ENCODE measurements around the gene TFDP2. TPM values are rescaled to one million over a fixed set of nuclear protein-coding genes. Genes with fewer than 3 reads are reported as not detected.

Gene TFDP2
- total and polyA plus RNA-seq, 2 donors (not counting 1 experiment from before 2014, with no cell fraction given), result 5.5 to 31.7 TPM

- Histone ChIP-seq H3K4me3 (ENCODE audit: control extremely low read depth in 1 of 5, extremely low read depth in 1 of 5, insufficient read depth in 1 of 5, low read depth in 2 of 5, low read length in 4 of 5) (no peak overlapping the region), H3K9ac (ENCODE audit: low read length) (no peak overlapping the region), H3K27ac (ENCODE audit: low read length in 2 of 2) (no peak overlapping the region), H4K20me1 (ENCODE audit: control insufficient read depth, insufficient read depth, low read length, poor library complexity, severe bottlenecking) (no peaks in the 10 kb centered on the region), H3K4me1 (ENCODE audit: control insufficient read depth in 2 of 2, insufficient read depth in 2 of 2, low read length in 2 of 2) (peaks cover 3% of the 10 kb centered on the region in 2 donors), H3K9me3 (ENCODE audit: control extremely low read depth in 1 of 3, control insufficient read depth in 2 of 3, insufficient read depth in 1 of 3, low read length in 2 of 3) (no peaks in the 10 kb centered on the region), H3K36me3 (replicated peaks in 1 of 2; ENCODE audit: control extremely low read depth in 1 of 2, control insufficient read depth in 1 of 2, extremely low read depth in 1 of 2, insufficient read depth in 2 of 2, low read length in 1 of 2) (no peaks in the 10 kb centered on the region), H3K4me2 (replicated peaks; ENCODE audit: low read depth, low read length, poor library complexity, severe bottlenecking) (no peak overlapping the region), H3K27me3 (replicated peaks in 1 of 4; ENCODE audit: control extremely low read depth in 1 of 4, control insufficient read depth in 3 of 4, insufficient read depth in 4 of 4, low read length in 3 of 4) (no peaks in the 10 kb centered on the region), H2AFZ (ENCODE audit: insufficient read depth, low read depth, low read length, poor library complexity, severe bottlenecking) (no peak overlapping the region), H3K79me2 (ENCODE audit: control insufficient read depth, insufficient read depth, low read length) (peaks cover 34% of the 10 kb centered on the region)
- ChIA-PET POLR2A (no interaction called here), CTCF (no interaction called here)
- Mint-ChIP-seq H3K4me1 (peaks cover 23% of the 10 kb centered on the region), H3K27me3 (no peaks in the 10 kb centered on the region), H3K4me3 (no peak overlapping the region), H3K27ac (no peak overlapping the region), H3K9me3 (ENCODE audit: insufficient read depth) (no peaks in the 10 kb centered on the region)
- intact Hi-C loops (cut with micrococcal nuclease), result loop anchor here (5.0 kb wide), 2 partner anchors 149 to 551 kb away; partner anchors contain the start of genes ATP1B3 and ATR
- no CpG with 5 or more reads among the region's 2 CpGs for WGBS (ENCODE audit: insufficient coverage)
- DNase-seq, result no peak
- TF ChIP-seq CTCF (IDR thresholded peaks at IDR 0.05) (no peak), EZH2 (IDR thresholded peaks at IDR 0.05; ENCODE audit: borderline replicate concordance, insufficient read depth, low read depth, low read length, poor library complexity, severe bottlenecking) (no peak)
- ATAC-seq (ENCODE audit: low read depth), result no peak
Observed at GRCh38 chr3:142026333-142026732, 123.0 kb downstream of the TFDP2 start.

GRCh38 chr3:142022381-142022780 is 127.0 kb downstream of the TFDP2 start:
- no peaks in the 10 kb centered on the region for H4K20me1 ChIP-seq (ENCODE audit: control insufficient read depth, insufficient read depth, low read length, poor library complexity, severe bottlenecking)
- H3K79me2 ChIP-seq (ENCODE audit: control insufficient read depth, insufficient read depth, low read length), result peaks cover 63% of the 10 kb centered on the region
- intact Hi-C loops (cut with micrococcal nuclease), result no loop called here
- WGBS (ENCODE audit: insufficient coverage), result no CpG with 5 or more reads among the region's 1 CpG
- no peak overlapping the region for H3K27ac ChIP-seq (ENCODE audit: low read length in 2 of 2)
- H3K4me2 ChIP-seq (replicated peaks; ENCODE audit: low read depth, low read length, poor library complexity, severe bottlenecking), result no peak overlapping the region
- H3K4me1 Mint-ChIP-seq, result peaks cover 18% of the 10 kb centered on the region
- no peak overlapping the region for H3K4me3 ChIP-seq (ENCODE audit: control extremely low read depth in 1 of 5, extremely low read depth in 1 of 5, insufficient read depth in 1 of 5, low read depth in 2 of 5, low read length in 4 of 5)
- peaks cover 0 to 10% of the 10 kb centered on the region in 2 donors for H3K4me1 ChIP-seq (ENCODE audit: control insufficient read depth in 2 of 2, insufficient read depth in 2 of 2, low read length in 2 of 2)
- no peak overlapping the region for H3K4me3 Mint-ChIP-seq
- H3K9me3 Mint-ChIP-seq (ENCODE audit: insufficient read depth), result no peaks in the 10 kb centered on the region
- ATAC-seq (ENCODE audit: low read depth) (no peak), DNase-seq (no peak)
- POLR2A ChIA-PET, result no interaction called here
- TF ChIP-seq EZH2 (IDR thresholded peaks at IDR 0.05; ENCODE audit: borderline replicate concordance, insufficient read depth, low read depth, low read length, poor library complexity, severe bottlenecking) (no peak), CTCF (IDR thresholded peaks at IDR 0.05) (no peak)
- H3K9me3 ChIP-seq (ENCODE audit: control extremely low read depth in 1 of 3, control insufficient read depth in 2 of 3, insufficient read depth in 1 of 3, low read length in 2 of 3), result no peaks in the 10 kb centered on the region
- H3K9ac ChIP-seq (ENCODE audit: low read length), result no peak overlapping the region
- no peaks in the 10 kb centered on the region for H3K27me3 ChIP-seq (replicated peaks in 1 of 4; ENCODE audit: control extremely low read depth in 1 of 4, control insufficient read depth in 3 of 4, insufficient read depth in 4 of 4, low read length in 3 of 4)
- H2AFZ ChIP-seq (ENCODE audit: insufficient read depth, low read depth, low read length, poor library complexity, severe bottlenecking), result no peak overlapping the region
- CTCF ChIA-PET, result no interaction called here
- no peak overlapping the region for H3K27ac Mint-ChIP-seq
- no peaks in the 10 kb centered on the region for H3K27me3 Mint-ChIP-seq
- H3K36me3 ChIP-seq (replicated peaks in 1 of 2; ENCODE audit: control extremely low read depth in 1 of 2, control insufficient read depth in 1 of 2, extremely low read depth in 1 of 2, insufficient read depth in 2 of 2, low read length in 1 of 2), result no peaks in the 10 kb centered on the region
